HEK293T (cell line): ENCODE results near the gene NT5C3B.

Experiments used
- BHLHE40 ChIP-seq: fragments of 450-650 bp; IDR thresholded peaks from 2 replicates; pipeline ENCODE4 v1.6.1; 2016; ENCODE audit warnings: mild to moderate bottlenecking, moderate library complexity, borderline replicate concordance
- FOXK2 ChIP-seq: fragments of 450-650 bp; IDR thresholded peaks from 2 replicates; pipeline ENCODE4 v1.6.1; 2016; ENCODE audit warnings: mild to moderate bottlenecking

DNA sequence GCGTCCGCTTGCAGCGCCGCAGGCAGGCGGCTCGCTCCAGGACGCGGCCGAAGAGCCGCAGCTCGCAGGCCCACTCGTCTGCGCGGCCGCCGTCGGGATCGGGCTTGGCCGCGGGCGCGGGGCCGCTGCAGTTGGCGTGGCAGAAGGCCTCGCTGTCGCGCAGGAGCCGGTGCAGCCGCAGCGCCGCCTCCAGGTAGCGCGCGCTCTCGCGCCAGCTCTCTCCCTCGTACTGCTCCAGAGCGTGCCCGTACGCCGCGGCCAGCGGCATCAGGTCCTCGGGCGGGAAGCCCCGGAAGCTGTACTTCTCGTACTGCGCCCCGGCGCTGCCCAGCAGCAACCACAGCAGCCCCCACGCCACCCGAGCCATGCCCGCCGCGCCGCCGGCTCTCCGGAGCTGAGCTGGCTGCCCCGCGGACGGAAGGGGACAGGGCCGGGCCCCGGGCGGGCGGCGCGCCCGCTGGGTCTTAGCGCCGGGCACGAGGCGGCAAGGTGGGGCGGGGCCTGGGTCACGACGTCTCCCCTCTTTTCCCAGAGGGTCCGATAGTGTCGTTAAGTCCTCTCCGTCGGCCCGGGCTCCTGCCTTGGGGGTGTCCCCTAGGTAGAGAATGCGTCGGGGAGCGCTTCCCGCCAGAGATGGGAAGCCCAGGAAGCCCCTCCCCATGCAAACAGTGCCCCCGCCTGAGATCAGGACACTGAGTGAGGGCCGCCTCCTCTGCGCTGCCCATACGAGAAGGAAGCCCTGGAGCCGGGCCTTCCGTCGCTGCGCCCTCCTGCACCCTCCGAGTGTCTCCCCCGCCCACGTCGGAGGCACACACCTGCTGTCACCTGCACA is 24.3 kb downstream of the NT5C3B start, which contains the start of gene P3H4:
- no peak for TF ChIP-seq BHLHE40
- TF ChIP-seq FOXK2, result no peak
